Measurements from ENCODE around the gene ARHGEF37. TPM values are rescaled to one million over a fixed set of nuclear protein-coding genes. Genes with fewer than 3 reads are reported as not detected.
"Not testable (repeated sequence)": the region's sequence is repeated elsewhere in the genome, so short reads cannot be mapped to it uniquely, and the experiment has no call there.

ARHGEF37 gene
- polyA plus RNA-seq (2011; rRNA removed) (0.42 and 0.92 TPM in 2 replicates), polyA minus RNA-seq (2011; rRNA and poly(A)+ RNA removed) (0.31 and 0.38 TPM in 2 replicates)

GRCh38 chr5:149581192-149581861, at the start of gene ARHGEF37:
Gene ARHGEF37, plus strand, starts transcription at chr5:149581498. Its CDS starts 16,272 bp downstream, at chr5:149597770.
- no peak for TF ChIP-seq CTCF (IDR thresholded peaks at IDR 0.05; ENCODE audit: insufficient read depth, low read depth, low read length)
- Histone ChIP-seq H3K4me3 (ENCODE audit: low read depth, low read length) (peak within 1 kb of the TSS; percentile 39), H3K27me3 (ENCODE audit: control insufficient read depth, insufficient read depth, low read length) (no peaks in the 10 kb centered on the region), H3K36me3 (ENCODE audit: control insufficient read depth, insufficient read depth, low read length) (no peaks in the 10 kb centered on the region)
- POLR2A ChIA-PET: no interaction called here
- no peak for DNase-seq (ENCODE audit: low read depth)
- CTCF ChIA-PET: interaction anchor here (0.9 to 2.9 kb wide), 7 partner anchors 24 to 213 kb away, joined by 3 to 19 read pairs (median 8); no protein-coding TSS in a partner anchor

- ChIA-PET POLR2A (no interaction called here), CTCF (interaction anchor here (1.0 to 1.4 kb wide), 2 partner anchors 10 to 11 kb away, joined by 3 read pairs; no protein-coding TSS in a partner anchor)
- DNase-seq (ENCODE audit: low read depth): no peak
- Histone ChIP-seq H3K27me3 (ENCODE audit: control insufficient read depth, insufficient read depth, low read length) (no peaks in the 10 kb centered on the region), H3K36me3 (ENCODE audit: control insufficient read depth, insufficient read depth, low read length) (peaks cover 3% of the 10 kb centered on the region; the same call in 1 of the 2 replicates), H3K4me3 (ENCODE audit: low read depth, low read length) (no peak overlapping the region)
- no peak for TF ChIP-seq CTCF (IDR thresholded peaks at IDR 0.05; ENCODE audit: insufficient read depth, low read depth, low read length)
These were observed 48.9 kb upstream of the ARHGEF37 start for GRCh38 chr5:149532413-149532812.

- H3K27me3 ChIP-seq (ENCODE audit: control insufficient read depth, insufficient read depth, low read length); H3K36me3 ChIP-seq (ENCODE audit: control insufficient read depth, insufficient read depth, low read length); DNase-seq (ENCODE audit: low read depth); H3K4me3 ChIP-seq (ENCODE audit: low read depth, low read length); POLR2A ChIA-PET: not testable (repeated sequence)
- CTCF ChIA-PET: interaction anchor here (1.3 kb wide), 1 partner anchor 24 kb away, joined by 3 read pairs; no protein-coding TSS in a partner anchor
These were observed 45.5 kb upstream of the ARHGEF37 start for GRCh38 chr5:149535787-149536186.

DNA sequence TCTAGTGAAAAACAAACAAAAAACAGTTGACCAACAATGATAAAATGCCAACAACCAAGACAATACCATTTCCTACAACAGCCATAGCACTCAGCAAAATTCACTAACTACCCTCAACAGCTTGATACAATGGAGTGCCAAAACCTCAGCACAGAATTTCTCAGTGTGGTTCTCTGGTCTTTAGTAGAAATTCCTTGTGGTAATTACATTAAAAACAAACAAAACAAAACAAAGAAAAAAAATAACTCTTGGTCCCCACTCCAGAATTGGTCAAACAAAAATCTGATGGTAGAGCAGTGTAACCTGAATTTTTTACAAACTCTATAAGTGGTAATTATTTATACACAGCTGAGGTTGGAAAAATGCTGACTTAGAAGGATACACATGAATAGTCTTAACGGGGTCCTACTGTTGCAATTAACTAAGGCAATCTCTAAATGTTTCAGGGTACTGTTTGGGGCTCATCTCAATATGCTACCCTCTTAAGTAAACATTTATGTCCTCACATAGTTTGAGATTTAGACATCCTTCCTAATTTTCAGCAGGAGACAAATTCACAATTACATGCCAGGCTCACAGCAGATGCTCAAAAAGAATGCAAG, 43.8 kb upstream of the ARHGEF37 start:
- ChIA-PET POLR2A (no interaction called here), CTCF (no interaction called here)
- DNase-seq (ENCODE audit: low read depth): no peak
- no peak for TF ChIP-seq CTCF (IDR thresholded peaks at IDR 0.05; ENCODE audit: insufficient read depth, low read depth, low read length)
- H3K27me3 ChIP-seq (ENCODE audit: control insufficient read depth, insufficient read depth, low read length): no peaks in the 10 kb centered on the region
- peaks cover 6% of the 10 kb centered on the region for H3K36me3 ChIP-seq (ENCODE audit: control insufficient read depth, insufficient read depth, low read length)
- no peak overlapping the region for H3K4me3 ChIP-seq (ENCODE audit: low read depth, low read length)

DNA sequence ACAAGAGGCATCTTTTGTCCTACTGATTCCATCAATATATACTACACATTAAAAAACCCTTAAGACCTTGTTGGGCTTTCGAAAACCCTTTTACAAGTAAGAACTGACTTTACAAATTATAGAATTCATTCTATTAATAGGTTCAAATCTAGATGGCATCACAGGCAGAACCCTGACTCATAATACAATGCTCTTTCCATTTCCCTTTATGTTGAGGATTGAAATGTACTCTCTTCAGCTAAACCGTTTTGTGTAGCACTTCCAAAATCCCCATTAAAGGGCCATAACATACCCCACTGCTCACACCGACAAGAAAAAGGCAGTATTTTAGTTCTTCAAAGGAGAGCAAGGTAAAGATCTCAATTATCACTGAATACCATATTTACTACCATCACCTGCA, 41.2 kb upstream of the ARHGEF37 start:
- no peak for TF ChIP-seq CTCF (IDR thresholded peaks at IDR 0.05; ENCODE audit: insufficient read depth, low read depth, low read length)
- H3K4me3 ChIP-seq (ENCODE audit: low read depth, low read length): no peak overlapping the region
- DNase-seq (ENCODE audit: low read depth): no peak
- H3K36me3 ChIP-seq (ENCODE audit: control insufficient read depth, insufficient read depth, low read length): peaks cover 8% of the 10 kb centered on the region
- ChIA-PET POLR2A (no interaction called here), CTCF (interaction anchor here (0.7 kb wide), 1 partner anchor 10 kb away, joined by 3 read pairs; no protein-coding TSS in a partner anchor)
- no peaks in the 10 kb centered on the region for H3K27me3 ChIP-seq (ENCODE audit: control insufficient read depth, insufficient read depth, low read length)

Data from BJ (cell line).